Sigmoid colon (tissue), 7 donors: ENCODE measurements around the gene COL23A1. TPM values are rescaled to one million over a fixed set of nuclear protein-coding genes. Genes with fewer than 3 reads are reported as not detected.
"Not testable (repeated sequence)": the region's sequence is repeated elsewhere in the genome, so short reads cannot be mapped to it uniquely, and the experiment has no call there.

Experiments used
- DNase-seq: peaks from one replicate; pipeline ENCODE4 v3.0.0-alpha.2; 2019
- H3K27ac ChIP-seq, 4 donors: fragments of 200-600 bp; sonication (generic); one replicate each; pipeline ENCODE4 v1.5.1; 2016 to 2019; ENCODE audit warnings: mild to moderate bottlenecking in 1 of 4
- H3K27me3 ChIP-seq, 3 donors: fragments of 200-600 bp; sonication (generic); one replicate each; pipeline ENCODE4 v1.5.1; 2019; ENCODE audit warnings: mild to moderate bottlenecking in 1 of 3
- H3K36me3 ChIP-seq, 4 donors: fragments of 200-600 bp; sonication (generic); one replicate each; pipeline ENCODE4 v1.5.1; 2016 to 2019
- H3K4me1 ChIP-seq, 4 donors: fragments of 200-600 bp; sonication (generic); one replicate each; pipeline ENCODE4 v1.5.1; 2017 to 2019
- H3K4me3 ChIP-seq, 4 donors: fragments of 200-600 bp; sonication (generic); one replicate each; pipeline ENCODE4 v1.5.1; 2017 to 2019; ENCODE audit warnings: mild to moderate bottlenecking in 2 of 4, moderate library complexity in 1 of 4
- H3K9me3 ChIP-seq, 4 donors: fragments of 200-600 bp in 3 of 4; sonication (generic) in 3 of 4; one replicate each; pipeline versions ENCODE4 v1.5.1 to v1.6.1; 2013 to 2019
- CTCF ChIP-seq, 4 experiments: fragments of 450-650 bp in 3 of 4; fragments of 200-600 bp in 1 of 4; IDR thresholded peaks; one replicate each; pipeline ENCODE4 v1.5.1; 2016 to 2019; ENCODE audit warnings: antibody characterized with exemption in 4 of 4, mild to moderate bottlenecking in 3 of 4, moderate library complexity in 2 of 4
- EP300 ChIP-seq, 4 donors: sonication (generic); formaldehyde crosslinking; IDR thresholded peaks; one replicate each; pipeline ENCODE4 v1.6.1; 2017; ENCODE audit warnings: antibody characterized with exemption in 4 of 4
- POLR2A ChIP-seq, 2 donors: fragments of 450-650 bp; IDR thresholded peaks; one replicate each; pipeline ENCODE4 v1.6.1; 2016; ENCODE audit warnings: antibody characterized with exemption in 2 of 2, mild to moderate bottlenecking in 2 of 2, moderate library complexity in 2 of 2
- POLR2AphosphoS5 ChIP-seq, 4 donors: sonication (generic); formaldehyde crosslinking; IDR thresholded peaks; one replicate each; pipeline ENCODE4 v1.6.1; 2017; ENCODE audit warnings: antibody characterized with exemption in 4 of 4
- WGBS, 2 donors: extraction: QIAGEN DNeasy Blood & Tissue Kit; methylation state at CpG; one replicate each; pipeline ENCODE4 v1.1.7; 2013; 5-methylcytosine and 5-hydroxymethylcytosine counted together
- intact Hi-C: fragments of 100-400 bp; cut with DNase I; formaldehyde crosslinking; loops from one replicate; pipeline ENCODE4 v1.15.1; 2023
- polyA plus RNA-seq, 3 donors: library from polyadenylated mRNA; stranded (reverse); fragments of 200-250 nt; gene quantifications; one replicate each; pipeline ENCODE4 v1.2.3, GENCODE V29; 2013
- total RNA-seq, 4 donors: library from RNA; depleted of rRNA; stranded (reverse); fragments of >200 nt; gene quantifications; one replicate each; pipeline ENCODE4 v1.1.0, GENCODE V29; 2016
- donor health status: healthy with polysubstance abuse.
- donor health status: Bipolar disorder and iron deficiency.
- donor health status: healthy.

COL23A1 gene
- total and polyA plus RNA-seq, 7 donors: 0.28 to 1.2 (median 0.57) TPM; not detected in 1

- peak; percentile 40 for DNase-seq
- intact Hi-C loops: no loop called here
These were observed 271.3 kb downstream of the COL23A1 start for GRCh38 chr5:178318893-178319292.

GRCh38 chr5:178318382-178318781 is 271.8 kb downstream of the COL23A1 start:
- H3K9me3 ChIP-seq: no peaks in the 10 kb centered on the region

More at GRCh38 chr5:178318893-178319292, 271.3 kb downstream of the COL23A1 start:
- H3K27ac ChIP-seq: no peak overlapping the region
- WGBS, 2 donors: 91 to 92% methylated on average over 6 of the region's 6 CpGs
- no peaks in the 10 kb centered on the region for H3K27me3 ChIP-seq
- no peak overlapping the region for H3K4me3 ChIP-seq
- no peak for TF ChIP-seq POLR2AphosphoS5 (IDR thresholded peaks at IDR 0.05)
- no peak for TF ChIP-seq POLR2A (IDR thresholded peaks at IDR 0.05)
- no peaks in the 10 kb centered on the region for H3K9me3 ChIP-seq
- H3K4me1 ChIP-seq: no peaks in the 10 kb centered on the region
- no peaks in the 10 kb centered on the region for H3K36me3 ChIP-seq

GRCh38 chr5:178317727-178318126 is 272.5 kb downstream of the COL23A1 start:
- intact Hi-C loops, H3K4me1 ChIP-seq, H3K27me3 ChIP-seq, H3K27ac ChIP-seq, H3K36me3 ChIP-seq, H3K9me3 ChIP-seq, H3K4me3 ChIP-seq: not testable (repeated sequence)
- peak; percentile 12 for DNase-seq
- WGBS, 2 donors: 75 to 83% methylated on average over 5 of the region's 5 CpGs

More at GRCh38 chr5:178318382-178318781, 271.8 kb downstream of the COL23A1 start:
- TF ChIP-seq POLR2AphosphoS5 (IDR thresholded peaks at IDR 0.05) (no peak), CTCF (IDR thresholded peaks at IDR 0.05) (no peak), EP300 (IDR thresholded peaks at IDR 0.05) (no peak), POLR2A (IDR thresholded peaks at IDR 0.05) (no peak)
- H3K27me3 ChIP-seq: no peaks in the 10 kb centered on the region
- intact Hi-C loops: no loop called here
- no peaks in the 10 kb centered on the region for H3K4me1 ChIP-seq
- DNase-seq: peak; percentile 37
- no peak overlapping the region for H3K4me3 ChIP-seq
- WGBS, 2 donors: 94 to 95% methylated on average over 17 of the region's 17 CpGs
- H3K27ac ChIP-seq: no peak overlapping the region
- no peaks in the 10 kb centered on the region for H3K36me3 ChIP-seq

GRCh38 chr5:178314961-178315820 is 275.0 kb downstream of the COL23A1 start:
- intact Hi-C loops: no loop called here
- TF ChIP-seq POLR2A (IDR thresholded peaks at IDR 0.05) (no peak), POLR2AphosphoS5 (IDR thresholded peaks at IDR 0.05) (no peak), EP300 (IDR thresholded peaks at IDR 0.05) (no peak), CTCF (IDR thresholded peaks at IDR 0.05) (no peak)
- peak; percentile 40 for DNase-seq
- H3K36me3 ChIP-seq: no peaks in the 10 kb centered on the region
- 86 to 90% methylated on average over 19 of the region's 19 CpGs for WGBS, 2 donors
- H3K4me3 ChIP-seq: no peak overlapping the region
- no peaks in the 10 kb centered on the region for H3K4me1 ChIP-seq
- no peak overlapping the region for H3K27ac ChIP-seq
- no peaks in the 10 kb centered on the region for H3K9me3 ChIP-seq
- H3K27me3 ChIP-seq: no peaks in the 10 kb centered on the region

GRCh38 chr5:178314061-178314660 is 276.0 kb downstream of the COL23A1 start:
- intact Hi-C loops: no loop called here
- Histone ChIP-seq H3K4me3 (no peak overlapping the region), H3K27me3 (no peaks in the 10 kb centered on the region), H3K36me3 (no peaks in the 10 kb centered on the region), H3K4me1 (no peaks in the 10 kb centered on the region), H3K27ac (no peak overlapping the region), H3K9me3 (no peaks in the 10 kb centered on the region)
- peak; percentile 37 for DNase-seq
- TF ChIP-seq POLR2AphosphoS5 (IDR thresholded peaks at IDR 0.05) (no peak), EP300 (IDR thresholded peaks at IDR 0.05) (no peak), CTCF (IDR thresholded peaks at IDR 0.05) (no peak), POLR2A (IDR thresholded peaks at IDR 0.05) (no peak)
- WGBS, 2 donors: 87 to 92% methylated on average over 17 of the region's 17 CpGs
